Esophagus (tissue), 2 donors: Measurements from ENCODE around the gene VKORC1L1. TPM values are rescaled to one million over a fixed set of nuclear protein-coding genes. Genes with fewer than 3 reads are reported as not detected.
"Not testable (repeated sequence)": the region's sequence is repeated elsewhere in the genome, so short reads cannot be mapped to it uniquely, and the experiment has no call there.

Source experiments
- H3K27ac ChIP-seq, 2 donors: one replicate each; pipeline ENCODE4 v1.5.1; 2013; ENCODE audit warnings: low read depth in 2 of 2, mild to moderate bottlenecking in 2 of 2, inconsistent platforms in 1 of 2, low read length in 1 of 2, moderate library complexity in 1 of 2
- H3K27me3 ChIP-seq, 2 donors: one replicate each; pipeline ENCODE4 v1.6.1; 2013; ENCODE audit warnings: low read length in 2 of 2, control low read depth in 1 of 2, mild to moderate bottlenecking in 1 of 2; ENCODE audit not compliant: insufficient read depth in 2 of 2, control insufficient read depth in 1 of 2
- H3K36me3 ChIP-seq, 2 donors: one replicate each; pipeline ENCODE4 v1.6.1; 2013; ENCODE audit warnings: low read length in 1 of 2; ENCODE audit not compliant: control insufficient read depth in 2 of 2, insufficient read depth in 2 of 2
- H3K4me1 ChIP-seq, 2 donors: one replicate each; pipeline ENCODE4 v1.6.1; 2013; ENCODE audit warnings: low read length in 1 of 2; ENCODE audit not compliant: control insufficient read depth in 2 of 2, insufficient read depth in 2 of 2
- H3K4me3 ChIP-seq, 2 donors: one replicate each; pipeline ENCODE4 v1.5.1; 2013; ENCODE audit warnings: low read length in 2 of 2, mild to moderate bottlenecking in 2 of 2, low read depth in 1 of 2, moderate library complexity in 1 of 2
- H3K9me3 ChIP-seq, 2 donors: one replicate each; pipeline ENCODE4 v1.6.1; 2013; ENCODE audit warnings: mild to moderate bottlenecking in 2 of 2, low read depth in 1 of 2, low read length in 1 of 2, moderate library complexity in 1 of 2; ENCODE audit not compliant: control insufficient read depth in 2 of 2, insufficient read depth in 1 of 2
- WGBS, 2 donors: extraction: QIAGEN DNeasy Blood & Tissue Kit; methylation state at CpG; one replicate each; pipeline ENCODE4 v1.1.7; 2013; 5-methylcytosine and 5-hydroxymethylcytosine counted together
- polyA plus RNA-seq, 2 donors: library from polyadenylated mRNA; stranded (reverse); fragments of 200-250 nt; gene quantifications; one replicate each; pipeline ENCODE4 v1.2.3, GENCODE V29; 2013
- donor health status: healthy with polysubstance abuse.
- donor health status: Bipolar disorder and iron deficiency.

Gene VKORC1L1
- polyA plus RNA-seq, 2 donors, result 7.3 to 8.8 TPM

DNA sequence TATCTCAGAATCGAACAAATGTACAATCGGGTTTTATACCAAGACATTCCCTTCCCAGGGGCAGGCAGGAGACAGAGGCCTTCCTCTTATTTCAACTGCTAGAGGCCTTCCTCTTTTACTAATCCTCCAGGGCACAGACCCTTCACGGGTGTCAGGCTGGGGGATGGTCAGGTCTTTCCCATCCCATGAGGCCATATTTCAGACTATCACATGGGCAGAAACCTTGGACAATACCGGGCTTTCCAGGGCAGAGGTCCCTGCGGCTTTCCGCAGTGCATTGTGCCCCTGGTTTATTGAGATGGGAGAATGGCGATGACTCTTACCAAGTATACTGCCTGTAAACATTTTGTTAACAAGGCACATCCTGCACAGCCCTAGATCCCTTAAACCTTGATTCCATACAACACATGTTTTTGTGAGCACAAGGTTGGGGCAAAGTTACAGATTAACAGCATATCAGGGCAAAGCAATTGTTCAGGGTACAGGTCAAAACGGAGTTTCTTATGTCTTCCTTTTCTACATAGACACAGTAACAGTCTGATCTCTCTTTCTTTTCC is 132.3 kb downstream of the VKORC1L1 start:
- not testable (repeated sequence) for H3K4me3 ChIP-seq, H3K9me3 ChIP-seq, H3K36me3 ChIP-seq, H3K27ac ChIP-seq, H3K4me1 ChIP-seq, H3K27me3 ChIP-seq
- WGBS, 2 donors, result 78 to 85% methylated on average over 8 of the region's 8 CpGs

- H3K27me3 ChIP-seq, result no peaks in the 10 kb centered on the region
- H3K27ac ChIP-seq, result no peak overlapping the region
- no peak overlapping the region for H3K4me3 ChIP-seq
- no peaks in the 10 kb centered on the region for H3K36me3 ChIP-seq
- WGBS, 2 donors, result 85 to 88% methylated on average over 6 of the region's 6 CpGs
- no peaks in the 10 kb centered on the region for H3K4me1 ChIP-seq
- no peaks in the 10 kb centered on the region for H3K9me3 ChIP-seq
These were observed 134.4 kb downstream of the VKORC1L1 start for GRCh38 chr7:66007232-66007631.

Other genes starting within 250 kb of the VKORC1L1 start
- gene GUSB, start 109.1 kb downstream of the VKORC1L1 start, polyA plus RNA-seq, result 10 to 100 TPM; 24.1 to 30.5 TPM
- 10 to 100 TPM; 25.8 to 31.6 TPM for gene ASL, start 202.7 kb downstream of the VKORC1L1 start, polyA plus RNA-seq
- 10 to 100 TPM; 14.5 to 19.5 TPM for gene CRCP, start 241.8 kb downstream of the VKORC1L1 start, polyA plus RNA-seq